Measurements from ENCODE around the gene IKZF4.

IKZF4 gene

DNA sequence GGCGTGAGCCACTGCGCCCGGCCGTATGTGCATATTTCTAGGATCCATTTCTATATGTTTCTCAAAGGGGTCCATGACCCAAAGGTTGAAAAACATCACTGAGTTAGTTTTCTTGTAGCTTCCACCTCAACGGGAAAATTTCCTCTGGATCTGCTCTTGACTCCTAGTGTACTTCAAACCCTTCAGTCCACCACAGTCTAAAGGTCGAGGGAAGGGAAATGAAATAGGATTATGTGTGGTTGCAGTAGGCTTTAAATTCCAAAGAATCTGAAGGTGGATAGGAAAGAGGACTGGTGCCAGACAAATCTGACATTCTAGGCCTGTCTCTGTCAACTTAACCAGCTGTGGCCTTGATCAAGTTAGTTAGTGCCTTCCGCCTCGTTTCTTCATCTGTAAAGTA lies 25.5 kb upstream of the IKZF4 start:
- TF ChIP-seq CTCF (IDR thresholded peaks at IDR 0.05), result no peak

GRCh38 chr12:55996201-55996714 lies 24.6 kb upstream of the IKZF4 start:
- TF ChIP-seq CTCF (IDR thresholded peaks at IDR 0.05), result peak; percentile 95

GRCh38 chr12:55996715-55997534 lies 23.9 kb upstream of the IKZF4 start, which contains the start of gene SUOX:
Gene SUOX (plus strand): TSS chr12:55997276. CDS start chr12:56002222, 4,946 bp downstream.
- TF ChIP-seq CTCF (IDR thresholded peaks at IDR 0.05), result no peak

GRCh38 chr12:55997535-55997859 lies 23.3 kb upstream of the IKZF4 start:
- no peak for TF ChIP-seq CTCF (IDR thresholded peaks at IDR 0.05)

DNA sequence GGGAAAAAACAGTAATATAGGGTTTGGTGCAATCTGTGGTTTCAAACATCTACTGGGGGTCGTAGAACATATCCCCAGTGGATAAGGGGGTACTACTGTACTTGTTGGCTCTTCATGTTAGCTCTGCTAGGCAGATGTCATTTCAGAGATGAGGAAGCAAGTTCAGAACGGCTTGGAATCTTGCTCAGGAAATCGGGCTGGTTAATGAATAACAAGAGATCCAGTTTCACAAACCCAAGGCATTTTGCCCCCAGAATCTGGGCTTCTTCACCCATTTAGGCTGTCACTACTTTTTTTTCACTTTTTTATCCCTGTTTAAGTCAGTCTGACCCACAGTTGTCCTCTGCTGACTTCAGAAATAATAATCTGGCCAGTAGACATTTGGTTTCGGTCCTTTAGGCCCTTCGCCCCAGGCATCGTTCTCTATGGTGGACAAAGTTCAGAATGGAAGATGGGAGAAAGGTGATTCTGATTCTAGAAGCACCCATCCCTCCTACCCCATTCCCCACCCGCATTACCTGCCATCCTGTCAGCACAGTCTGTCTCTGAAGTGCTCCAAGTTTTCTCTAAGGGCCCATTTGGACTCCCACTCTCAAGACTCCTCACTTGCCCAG lies 19.2 kb upstream of the IKZF4 start:
- TF ChIP-seq CTCF (IDR thresholded peaks at IDR 0.05), result no peak

GRCh38 chr12:56004211-56004610 lies 16.6 kb upstream of the IKZF4 start:
- TF ChIP-seq CTCF (IDR thresholded peaks at IDR 0.05), result no peak

DNA sequence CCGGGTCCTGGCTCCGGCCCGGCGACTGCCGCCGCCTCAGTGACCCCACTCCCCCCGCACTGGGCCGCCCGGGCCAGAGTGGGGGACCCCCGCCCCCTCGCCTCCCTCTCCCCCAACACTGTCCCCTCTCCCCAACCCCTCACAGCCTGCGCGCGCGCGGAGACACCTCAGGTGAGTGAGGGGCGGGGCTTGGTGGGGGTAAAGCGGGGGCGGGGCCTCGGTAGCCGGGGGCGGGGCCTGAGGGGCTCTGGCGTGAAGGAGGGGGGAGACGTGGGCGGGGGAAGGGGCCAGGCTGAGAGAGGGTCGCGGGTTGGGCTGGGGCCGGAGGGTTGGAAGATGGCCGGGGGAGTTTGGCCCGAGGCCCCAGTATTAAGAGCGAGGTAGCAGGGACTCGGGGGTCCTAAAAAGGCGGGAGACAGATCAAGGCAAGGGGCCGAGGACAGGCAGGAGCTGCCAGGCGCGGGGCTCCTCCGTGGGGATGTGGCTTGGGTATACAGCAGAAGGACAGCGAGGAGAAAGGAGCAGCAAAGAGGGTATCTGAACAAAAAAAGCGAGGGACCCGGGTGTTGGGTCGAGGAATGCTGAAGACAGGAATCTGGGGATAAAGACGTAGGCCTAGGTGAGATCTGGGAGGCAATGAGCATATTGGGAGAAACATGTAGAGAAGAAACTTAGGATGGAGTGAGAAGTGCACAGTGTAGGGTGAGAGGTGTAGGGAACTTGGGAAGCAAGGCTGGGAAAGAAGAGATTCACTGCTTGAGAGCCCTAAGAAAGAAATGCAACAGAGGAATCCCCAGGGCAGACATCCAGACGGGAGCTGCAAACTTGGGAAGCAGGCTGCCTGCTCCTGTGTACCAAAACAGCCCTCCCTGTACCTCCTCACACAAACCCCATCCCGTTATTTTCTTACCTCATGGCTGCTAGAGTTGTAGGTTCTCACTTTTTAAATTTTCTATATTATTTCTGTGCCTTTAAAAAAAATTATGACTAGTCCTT lies 13.0 kb upstream of the IKZF4 start:
- TF ChIP-seq CTCF (IDR thresholded peaks at IDR 0.05), result no peak
